Astrocyte (in vitro differentiated cells and primary cell): ENCODE data around the gene LRPPRC. TPM values are rescaled to one million over a fixed set of nuclear protein-coding genes. Genes with fewer than 3 reads are reported as not detected.

Source experiments
- DNase-seq: peaks from one replicate; pipeline ENCODE4 v3.0.0-alpha.2; 2010; ENCODE audit warnings: low read depth
- FAIRE-seq: peaks from 2 replicates; lab custom pipeline; 2011; peaks lifted over from hg19 to GRCh38; lab: Jason Lieb, UNC
- H2AFZ ChIP-seq: 2 replicates; pipeline ENCODE4 v1.6.0; 2012; ENCODE audit warnings: low read depth, low read length, inconsistent platforms
- H3K27ac ChIP-seq: 2 replicates; pipeline ENCODE4 v1.5.1; 2011; ENCODE audit warnings: low read depth, low read length, inconsistent platforms
- H3K27me3 ChIP-seq: 2 replicates; pipeline ENCODE4 v1.6.0; 2011; ENCODE audit warnings: low read length, inconsistent platforms; ENCODE audit not compliant: insufficient read depth
- H3K36me3 ChIP-seq: 2 replicates; pipeline ENCODE4 v1.5.1; 2011; ENCODE audit warnings: low read length, inconsistent platforms; ENCODE audit not compliant: insufficient read depth
- H3K4me1 ChIP-seq: 2 replicates; pipeline ENCODE4 v1.5.1; 2011; ENCODE audit warnings: low read length, inconsistent platforms; ENCODE audit not compliant: insufficient read depth
- H3K4me2 ChIP-seq: 2 replicates; pipeline ENCODE4 v1.6.0; 2012; ENCODE audit warnings: low read length, inconsistent platforms
- H3K4me3 ChIP-seq: 2 replicates; pipeline ENCODE4 v1.5.1; 2011; ENCODE audit warnings: low read depth, mild to moderate bottlenecking, low read length, inconsistent platforms; ENCODE audit not compliant: insufficient read depth
- H3K79me2 ChIP-seq: 2 replicates; pipeline ENCODE4 v1.6.0; 2012; ENCODE audit warnings: mild to moderate bottlenecking, low read length, inconsistent platforms; ENCODE audit not compliant: insufficient read depth
- H3K9ac ChIP-seq: 2 replicates; pipeline ENCODE4 v1.6.0; 2012; ENCODE audit warnings: mild to moderate bottlenecking, low read length, inconsistent platforms
- H3K9me3 ChIP-seq: 2 replicates; pipeline ENCODE4 v1.5.1; 2012; ENCODE audit warnings: low read depth, mild to moderate bottlenecking, low read length, inconsistent platforms; ENCODE audit not compliant: insufficient read depth
- H4K20me1 ChIP-seq: 2 replicates; pipeline ENCODE4 v1.6.0; 2012; ENCODE audit warnings: low read length, inconsistent platforms; ENCODE audit not compliant: insufficient read depth
- H3K27ac Mint-ChIP-seq: one replicate; pipeline ENCODE4 v1.8.0; 2021; ENCODE audit warnings: mild to moderate bottlenecking, mixed read lengths; ENCODE audit not compliant: unreplicated experiment
- H3K27me3 Mint-ChIP-seq: one replicate; pipeline ENCODE4 v1.8.0; 2021; ENCODE audit warnings: low read depth, mixed read lengths; ENCODE audit not compliant: unreplicated experiment
- H3K36me3 Mint-ChIP-seq: one replicate; pipeline ENCODE4 v1.8.0; 2021; ENCODE audit warnings: low read depth, mixed read lengths; ENCODE audit not compliant: unreplicated experiment
- H3K4me1 Mint-ChIP-seq: one replicate; pipeline ENCODE4 v1.8.0; 2021; ENCODE audit warnings: low read depth, mixed read lengths; ENCODE audit not compliant: unreplicated experiment
- H3K4me3 Mint-ChIP-seq: one replicate; pipeline ENCODE4 v1.8.0; 2021; ENCODE audit warnings: mild to moderate bottlenecking, moderate library complexity, mixed read lengths; ENCODE audit not compliant: unreplicated experiment
- H3K9me3 Mint-ChIP-seq: one replicate; pipeline ENCODE4 v1.8.0; 2021; ENCODE audit warnings: mild to moderate bottlenecking, mixed read lengths; ENCODE audit not compliant: unreplicated experiment
- EZH2 ChIP-seq: IDR thresholded peaks from 2 replicates; pipeline ENCODE4 v1.6.1; 2012; ENCODE audit warnings: mild to moderate bottlenecking, low read length, inconsistent platforms; ENCODE audit not compliant: insufficient read depth
- total RNA-seq: library from RNA; stranded (reverse); gene quantifications from 2 replicates; pipeline ENCODE4 v1.2.1, GENCODE V29; 2021
- TF ChIP-seq, protein P1 (sequence below): IDR thresholded peaks from 2 replicates; pipeline ENCODE4 v1.5.1; 2011; ENCODE audit warnings: low read depth, mild to moderate bottlenecking, inconsistent platforms, low read length, moderate library complexity; ENCODE audit not compliant: insufficient read depth

The LRPPRC gene
- total RNA-seq, 1 donor from 2014 or later, result 94.9 TPM

DNA sequence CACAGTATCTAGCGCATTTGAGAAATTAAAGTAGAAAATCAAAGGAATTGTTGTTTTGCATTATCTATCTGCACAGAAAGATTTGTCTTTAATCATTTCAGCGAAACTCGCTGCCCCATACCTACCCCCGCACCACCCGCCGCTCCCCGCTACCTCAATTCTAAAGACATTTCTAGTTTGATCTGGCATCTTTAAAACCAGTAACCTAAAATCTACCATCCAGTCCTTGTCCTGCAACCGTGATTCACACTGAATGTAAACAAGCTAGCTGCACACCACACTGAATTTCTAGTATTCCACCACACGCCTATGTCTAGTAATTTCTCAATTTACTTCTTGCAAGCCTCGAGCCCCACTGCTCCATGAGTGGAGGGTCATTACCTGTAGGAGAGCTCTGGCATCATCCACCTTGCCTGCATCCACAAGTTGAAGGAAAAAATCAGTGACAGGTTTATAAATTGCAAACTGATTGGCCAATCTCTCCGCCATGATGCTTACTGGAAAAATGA is 96.9 kb downstream of the LRPPRC start:
- H3K27ac Mint-ChIP-seq, result no peak overlapping the region
- Histone ChIP-seq H4K20me1 (no peaks in the 10 kb centered on the region), H3K4me2 (no peak overlapping the region), H3K27me3 (no peaks in the 10 kb centered on the region), H3K79me2 (no peaks in the 10 kb centered on the region), H3K9me3 (no peaks in the 10 kb centered on the region), H3K9ac (no peak overlapping the region), H3K36me3 (peaks cover 38% of the 10 kb centered on the region), H3K27ac (peak overlapping the region; percentile 19), H3K4me1 (peaks cover 6% of the 10 kb centered on the region), H2AFZ (no peak overlapping the region), H3K4me3 (no peak overlapping the region)
- no peak overlapping the region for H3K4me3 Mint-ChIP-seq
- H3K4me1 Mint-ChIP-seq, result no peaks in the 10 kb centered on the region
- H3K27me3 Mint-ChIP-seq, result no peaks in the 10 kb centered on the region
- no peak for DNase-seq
- H3K36me3 Mint-ChIP-seq, result peaks cover 8% of the 10 kb centered on the region
- TF ChIP-seq, protein P1, sequence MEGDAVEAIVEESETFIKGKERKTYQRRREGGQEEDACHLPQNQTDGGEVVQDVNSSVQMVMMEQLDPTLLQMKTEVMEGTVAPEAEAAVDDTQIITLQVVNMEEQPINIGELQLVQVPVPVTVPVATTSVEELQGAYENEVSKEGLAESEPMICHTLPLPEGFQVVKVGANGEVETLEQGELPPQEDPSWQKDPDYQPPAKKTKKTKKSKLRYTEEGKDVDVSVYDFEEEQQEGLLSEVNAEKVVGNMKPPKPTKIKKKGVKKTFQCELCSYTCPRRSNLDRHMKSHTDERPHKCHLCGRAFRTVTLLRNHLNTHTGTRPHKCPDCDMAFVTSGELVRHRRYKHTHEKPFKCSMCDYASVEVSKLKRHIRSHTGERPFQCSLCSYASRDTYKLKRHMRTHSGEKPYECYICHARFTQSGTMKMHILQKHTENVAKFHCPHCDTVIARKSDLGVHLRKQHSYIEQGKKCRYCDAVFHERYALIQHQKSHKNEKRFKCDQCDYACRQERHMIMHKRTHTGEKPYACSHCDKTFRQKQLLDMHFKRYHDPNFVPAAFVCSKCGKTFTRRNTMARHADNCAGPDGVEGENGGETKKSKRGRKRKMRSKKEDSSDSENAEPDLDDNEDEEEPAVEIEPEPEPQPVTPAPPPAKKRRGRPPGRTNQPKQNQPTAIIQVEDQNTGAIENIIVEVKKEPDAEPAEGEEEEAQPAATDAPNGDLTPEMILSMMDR, result no peak
- no peak for TF ChIP-seq EZH2
- H3K9me3 Mint-ChIP-seq, result no peaks in the 10 kb centered on the region
- FAIRE-seq, result no peak

DNA sequence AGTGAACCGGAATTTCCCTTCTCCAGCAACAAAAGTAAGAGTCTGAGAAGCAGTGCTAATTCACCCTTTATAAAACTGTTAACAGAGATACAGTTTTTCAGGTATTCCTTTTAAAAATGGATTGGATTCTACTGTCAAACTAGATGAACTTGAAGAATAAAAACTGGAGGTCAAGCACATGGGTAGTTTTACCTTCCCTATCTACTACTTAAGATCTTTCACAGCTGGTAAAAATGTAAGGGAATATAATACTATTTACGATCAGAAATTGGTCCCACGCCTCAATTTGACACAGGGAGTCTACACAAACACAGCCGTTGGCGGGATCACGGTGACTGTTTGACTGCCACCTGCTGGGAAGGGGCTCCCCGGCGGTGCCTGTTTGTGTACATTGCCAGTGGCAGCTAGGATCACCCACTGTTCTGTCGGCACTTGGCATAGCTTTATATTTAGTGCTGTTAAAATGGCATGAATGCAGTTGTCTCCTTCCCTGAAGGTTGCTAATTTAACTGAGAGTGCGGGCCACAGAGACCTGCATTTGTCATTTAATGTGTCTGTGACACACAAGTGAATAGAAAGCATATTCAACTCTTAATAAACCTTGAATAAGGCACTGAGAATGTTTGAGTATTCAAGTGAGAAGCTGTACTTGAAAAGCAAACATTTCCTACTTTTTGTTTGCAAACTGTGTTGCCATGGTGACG is 97.5 kb downstream of the LRPPRC start:
- H3K9me3 ChIP-seq, result no peaks in the 10 kb centered on the region
- Mint-ChIP-seq H3K27me3 (no peaks in the 10 kb centered on the region), H3K4me3 (no peak overlapping the region), H3K4me1 (no peaks in the 10 kb centered on the region), H3K27ac (no peak overlapping the region), H3K36me3 (peaks cover 12% of the 10 kb centered on the region), H3K9me3 (no peaks in the 10 kb centered on the region)
- no peak for DNase-seq
- H3K4me1 ChIP-seq, result peaks cover 6% of the 10 kb centered on the region
- no peak overlapping the region for H2AFZ ChIP-seq
- H3K9ac ChIP-seq, result no peak overlapping the region
- no peaks in the 10 kb centered on the region for H4K20me1 ChIP-seq
- no peaks in the 10 kb centered on the region for H3K79me2 ChIP-seq
- TF ChIP-seq, protein P1, result peak; percentile 21
- no peak for TF ChIP-seq EZH2
- no peaks in the 10 kb centered on the region for H3K27me3 ChIP-seq
- H3K36me3 ChIP-seq, result peaks cover 42% of the 10 kb centered on the region
- H3K4me2 ChIP-seq, result no peak overlapping the region
- H3K4me3 ChIP-seq, result no peak overlapping the region
- no peak for FAIRE-seq
- H3K27ac ChIP-seq, result no peak overlapping the region

GRCh38 chr2:43897492-43897891 is 98.3 kb downstream of the LRPPRC start:
- Histone ChIP-seq H3K9me3 (no peaks in the 10 kb centered on the region), H3K4me2 (no peak overlapping the region), H3K36me3 (peaks cover 45% of the 10 kb centered on the region), H3K27me3 (no peaks in the 10 kb centered on the region), H3K4me1 (peaks cover 6% of the 10 kb centered on the region), H4K20me1 (no peaks in the 10 kb centered on the region), H3K79me2 (no peaks in the 10 kb centered on the region), H2AFZ (no peak overlapping the region), H3K27ac (no peak overlapping the region), H3K4me3 (no peak overlapping the region), H3K9ac (no peak overlapping the region)
- Mint-ChIP-seq H3K4me1 (no peaks in the 10 kb centered on the region), H3K27ac (no peak overlapping the region), H3K9me3 (no peaks in the 10 kb centered on the region), H3K27me3 (no peaks in the 10 kb centered on the region), H3K36me3 (peaks cover 15% of the 10 kb centered on the region), H3K4me3 (no peak overlapping the region)
- TF ChIP-seq, protein P1, result no peak
- TF ChIP-seq EZH2, result no peak
- DNase-seq, result no peak
- no peak for FAIRE-seq
